PC-3 (cell line): ENCODE data around the gene ST6GALNAC3. TPM values are rescaled to one million over a fixed set of nuclear protein-coding genes. Genes with fewer than 3 reads are reported as not detected.

Source experiments
- ATAC-seq: fragments of 200-7000 bp; cut with Tn5 transposase; 2 replicates; pipeline ENCODE4 v1.9.1; 2020; ENCODE audit warnings: mild to moderate bottlenecking, moderate library complexity
- BruUV-seq: library from RNA; stranded (reverse); fragments of 400-500 nt; replicated peaks from 2 replicates; lab custom pipeline; 2021; lab: Mats Ljungman, UMichigan
- CTCF ChIA-PET: fragments of 300-600 bp; sonication (Branson Sonifier 250); formaldehyde crosslinking; loops from one replicate; lab custom pipeline; 2022; ENCODE audit warnings: antibody characterized with exemption; lab: Charles Lee
- POLR2A ChIA-PET: fragments of 300-600 bp; sonication (Branson Sonifier 250); formaldehyde crosslinking; loops from one replicate; lab custom pipeline; 2022; ENCODE audit warnings: antibody characterized with exemption; ENCODE audit not compliant: unreplicated experiment; lab: Charles Lee
- DNase-seq: peaks from one replicate; pipeline ENCODE4 v3.0.0-alpha.2; 2015
- H2AFZ ChIP-seq: fragments of 300-600 bp; sonication (generic); 2 replicates; pipeline ENCODE4 v1.6.0; 2016; ENCODE audit warnings: antibody characterized with exemption, low read length
- H3F3A ChIP-seq: fragments of 300-600 bp; sonication (generic); one replicate; pipeline ENCODE4 v1.6.0; 2017; ENCODE audit warnings: antibody characterized with exemption, low read length, control low read depth, mild to moderate bottlenecking; ENCODE audit not compliant: unreplicated experiment
- H3K27ac ChIP-seq: fragments of 300-600 bp; sonication (generic); 2 replicates; pipeline ENCODE4 v1.5.1; 2016; ENCODE audit warnings: mild to moderate bottlenecking, low read length
- H3K27me3 ChIP-seq: fragments of 300-600 bp; sonication (generic); 2 replicates; pipeline ENCODE4 v1.6.1; 2016; ENCODE audit warnings: low read length, mixed read lengths
- H3K36me3 ChIP-seq: fragments of 300-600 bp; sonication (generic); 2 replicates; pipeline ENCODE4 v1.6.1; 2016; ENCODE audit warnings: low read depth, mixed run types, low read length, mixed read lengths
- H3K4me1 ChIP-seq: fragments of 300-600 bp; sonication (generic); 2 replicates; pipeline ENCODE4 v1.5.1; 2016; ENCODE audit warnings: low read length; ENCODE audit not compliant: insufficient read depth
- H3K4me2 ChIP-seq: fragments of 300-600 bp; sonication (generic); 2 replicates; pipeline ENCODE4 v1.6.0; 2016; ENCODE audit warnings: low read length
- H3K4me3 ChIP-seq: fragments of 300-600 bp; sonication (generic); 2 replicates; pipeline ENCODE4 v1.5.1; 2016; ENCODE audit warnings: mild to moderate bottlenecking, low read length, mixed read lengths
- H3K79me2 ChIP-seq: fragments of 300-600 bp; sonication (generic); 2 replicates; pipeline ENCODE4 v1.6.1; 2017; ENCODE audit warnings: low read length, mixed read lengths
- H3K9ac ChIP-seq: fragments of 300-600 bp; sonication (generic); 2 replicates; pipeline ENCODE4 v1.6.0; 2016; ENCODE audit warnings: mild to moderate bottlenecking, low read length
- H3K9me2 ChIP-seq: fragments of 300-600 bp; sonication (generic); replicated peaks from 2 replicates; pipeline ENCODE4 v1.6.1; 2016; ENCODE audit warnings: mixed run types, low read length, mixed read lengths
- H3K9me3 ChIP-seq: fragments of 300-600 bp; sonication (generic); 2 replicates; pipeline ENCODE4 v1.6.1; 2016; ENCODE audit warnings: low read length, mixed read lengths
- H4K20me1 ChIP-seq: fragments of 300-600 bp; sonication (generic); 2 replicates; pipeline ENCODE4 v1.6.1; 2016; ENCODE audit warnings: low read length, mixed read lengths
- EZH2 ChIP-seq: fragments of 300-600 bp; sonication (generic); IDR thresholded peaks from one replicate; pipeline ENCODE4 v1.6.1; 2017; ENCODE audit warnings: antibody characterized with exemption, mild to moderate bottlenecking, low read length; ENCODE audit not compliant: unreplicated experiment
- EZH2phosphoT487 ChIP-seq: fragments of 300-600 bp; sonication (generic); IDR thresholded peaks from 2 replicates; pipeline ENCODE4 v1.6.1; 2018; ENCODE audit warnings: mild to moderate bottlenecking, antibody characterized with exemption, low read length, borderline replicate concordance
- intact Hi-C: fragments of 100-400 bp; cut with micrococcal nuclease; formaldehyde crosslinking; loops from 2 replicates; pipeline ENCODE4 v1.9.0; 2023
- total RNA-seq: library from RNA; depleted of rRNA; stranded (reverse); fragments of >200 nt; gene quantifications from 2 replicates; pipeline ENCODE4 v1.2.3, GENCODE V29; 2014
- TF ChIP-seq, protein P1 (sequence below): fragments of 300-600 bp; sonication (generic); conservative IDR thresholded peaks from 2 replicates; pipeline ENCODE4 v1.5.1; 2017; ENCODE audit warnings: antibody characterized with exemption, low read depth, mild to moderate bottlenecking, low read length

ST6GALNAC3 gene
- total RNA-seq, 1 experiment from 2014 or later: not detected

DNA sequence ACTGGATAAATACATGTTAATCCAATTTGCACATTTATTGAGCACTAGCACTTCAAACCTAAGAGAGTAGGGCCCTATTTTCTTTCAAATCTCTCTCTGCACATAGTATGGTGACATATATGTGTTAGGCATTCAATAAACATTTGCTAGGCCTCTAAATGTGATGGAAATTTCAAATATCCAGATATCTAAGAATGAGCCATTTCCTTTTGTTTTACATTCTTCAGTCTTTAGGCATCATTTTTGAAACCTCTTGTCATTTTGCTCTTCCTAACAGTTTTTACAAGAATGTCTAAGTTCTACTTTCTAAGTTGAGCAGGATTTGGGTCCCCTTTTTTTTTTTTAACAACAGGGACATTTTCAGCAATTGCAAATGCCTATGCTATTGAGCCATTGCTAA, 397.0 kb downstream of the ST6GALNAC3 start:
- TF ChIP-seq, protein P1, sequence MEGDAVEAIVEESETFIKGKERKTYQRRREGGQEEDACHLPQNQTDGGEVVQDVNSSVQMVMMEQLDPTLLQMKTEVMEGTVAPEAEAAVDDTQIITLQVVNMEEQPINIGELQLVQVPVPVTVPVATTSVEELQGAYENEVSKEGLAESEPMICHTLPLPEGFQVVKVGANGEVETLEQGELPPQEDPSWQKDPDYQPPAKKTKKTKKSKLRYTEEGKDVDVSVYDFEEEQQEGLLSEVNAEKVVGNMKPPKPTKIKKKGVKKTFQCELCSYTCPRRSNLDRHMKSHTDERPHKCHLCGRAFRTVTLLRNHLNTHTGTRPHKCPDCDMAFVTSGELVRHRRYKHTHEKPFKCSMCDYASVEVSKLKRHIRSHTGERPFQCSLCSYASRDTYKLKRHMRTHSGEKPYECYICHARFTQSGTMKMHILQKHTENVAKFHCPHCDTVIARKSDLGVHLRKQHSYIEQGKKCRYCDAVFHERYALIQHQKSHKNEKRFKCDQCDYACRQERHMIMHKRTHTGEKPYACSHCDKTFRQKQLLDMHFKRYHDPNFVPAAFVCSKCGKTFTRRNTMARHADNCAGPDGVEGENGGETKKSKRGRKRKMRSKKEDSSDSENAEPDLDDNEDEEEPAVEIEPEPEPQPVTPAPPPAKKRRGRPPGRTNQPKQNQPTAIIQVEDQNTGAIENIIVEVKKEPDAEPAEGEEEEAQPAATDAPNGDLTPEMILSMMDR: no peak
- TF ChIP-seq EZH2phosphoT487 (no peak), EZH2 (no peak)
- intact Hi-C loops: no loop called here
- Histone ChIP-seq H3K4me3 (no peak overlapping the region), H3K9me3 (no peaks in the 10 kb centered on the region), H3K79me2 (no peaks in the 10 kb centered on the region), H3K9me2 (no peaks in the 10 kb centered on the region), H3K4me2 (no peak overlapping the region), H3F3A (no peaks in the 10 kb centered on the region), H3K27ac (no peak overlapping the region), H4K20me1 (no peaks in the 10 kb centered on the region), H3K27me3 (0 out of 2 replicates have a peak, but pooled peaks cover 4% of the 10 kb centered on the region), H3K9ac (no peak overlapping the region), H3K4me1 (no peaks in the 10 kb centered on the region), H3K36me3 (no peaks in the 10 kb centered on the region), H2AFZ (no peak overlapping the region)
- CTCF ChIA-PET: no interaction called here
- ATAC-seq (no peak), DNase-seq (no peak)
- POLR2A ChIA-PET: no interaction called here
- no TSS peak for BruUV-seq

DNA sequence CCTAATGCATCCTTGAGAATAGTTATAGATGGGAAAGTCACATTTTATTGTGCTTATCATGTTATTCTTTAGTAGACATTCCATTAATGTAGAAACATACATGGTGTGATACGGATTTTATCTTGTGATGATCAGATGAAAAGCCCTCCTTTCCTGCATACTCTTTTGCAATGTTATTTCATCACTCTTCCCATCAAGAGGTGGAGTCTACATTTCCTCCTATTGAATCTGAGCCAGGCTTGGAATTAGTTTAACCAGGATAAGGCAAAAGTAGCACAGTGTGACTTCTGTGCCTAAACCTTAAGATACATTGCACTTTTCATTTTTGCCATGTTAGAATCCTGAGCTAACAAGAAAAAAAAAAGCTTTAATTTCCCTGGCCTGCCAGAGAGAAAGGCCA, 399.0 kb downstream of the ST6GALNAC3 start:
- DNase-seq (no peak), ATAC-seq (no peak)
- H3K79me2 ChIP-seq: no peaks in the 10 kb centered on the region
- H3K27ac ChIP-seq: no peak overlapping the region
- no peaks in the 10 kb centered on the region for H3K36me3 ChIP-seq
- no peak overlapping the region for H3K9ac ChIP-seq
- CTCF ChIA-PET: no interaction called here
- TF ChIP-seq EZH2phosphoT487: no peak
- no peak for TF ChIP-seq EZH2
- TF ChIP-seq, protein P1: no peak
- H3K9me2 ChIP-seq: no peaks in the 10 kb centered on the region
- no peak overlapping the region for H2AFZ ChIP-seq
- H3K27me3 ChIP-seq: 0 out of 2 replicates have a peak, but pooled peaks cover 4% of the 10 kb centered on the region
- no peaks in the 10 kb centered on the region for H3F3A ChIP-seq
- BruUV-seq: no TSS peak
- POLR2A ChIA-PET: no interaction called here
- intact Hi-C loops: no loop called here
- no peak overlapping the region for H3K4me2 ChIP-seq
- no peaks in the 10 kb centered on the region for H3K9me3 ChIP-seq
- no peaks in the 10 kb centered on the region for H3K4me1 ChIP-seq
- no peaks in the 10 kb centered on the region for H4K20me1 ChIP-seq
- H3K4me3 ChIP-seq: no peak overlapping the region

DNA sequence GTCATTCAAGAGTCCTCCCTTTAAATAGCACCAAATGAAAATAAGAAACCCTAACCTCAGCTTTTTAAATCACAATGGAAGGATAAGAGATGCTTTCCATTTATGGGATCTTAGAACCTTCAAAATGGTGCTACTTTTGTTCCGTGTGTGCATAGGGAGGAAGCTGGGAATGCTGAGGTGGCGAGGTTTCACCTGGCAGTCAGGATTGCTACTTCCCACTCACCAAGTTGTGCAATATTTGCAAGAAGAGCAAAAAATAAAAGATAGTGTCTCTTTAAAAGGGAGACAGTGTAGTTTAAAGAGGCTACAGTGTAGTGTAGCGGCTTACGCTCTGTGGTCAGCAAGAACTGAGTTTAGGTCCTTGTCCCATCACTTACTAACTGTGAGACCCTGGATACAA, 400.4 kb downstream of the ST6GALNAC3 start:
- Histone ChIP-seq H3K27me3 (0 out of 2 replicates have a peak, but pooled peaks cover 4% of the 10 kb centered on the region), H4K20me1 (no peaks in the 10 kb centered on the region), H3K36me3 (no peaks in the 10 kb centered on the region), H3K9ac (no peak overlapping the region), H3K9me2 (no peaks in the 10 kb centered on the region), H3K4me1 (no peaks in the 10 kb centered on the region), H3F3A (no peaks in the 10 kb centered on the region), H2AFZ (no peak overlapping the region), H3K4me3 (no peak overlapping the region), H3K9me3 (no peaks in the 10 kb centered on the region), H3K79me2 (no peaks in the 10 kb centered on the region), H3K4me2 (no peak overlapping the region), H3K27ac (no peak overlapping the region)
- no peak for ATAC-seq
- ChIA-PET CTCF (no interaction called here), POLR2A (no interaction called here)
- intact Hi-C loops: no loop called here
- TF ChIP-seq EZH2phosphoT487: no peak
- TF ChIP-seq, protein P1: no peak
- TF ChIP-seq EZH2: no peak
- DNase-seq: no peak
- no TSS peak for BruUV-seq
